ENCODE measurements around the gene ARSA. TPM values are rescaled to one million over a fixed set of nuclear protein-coding genes. Genes with fewer than 3 reads are reported as not detected.

The ARSA gene
- total and polyA plus RNA-seq, 2 of the 13 experiments (the other 11 are each of a cell fraction or from before 2014, with no cell fraction given), result 9.0 to 11.5 TPM

DNA sequence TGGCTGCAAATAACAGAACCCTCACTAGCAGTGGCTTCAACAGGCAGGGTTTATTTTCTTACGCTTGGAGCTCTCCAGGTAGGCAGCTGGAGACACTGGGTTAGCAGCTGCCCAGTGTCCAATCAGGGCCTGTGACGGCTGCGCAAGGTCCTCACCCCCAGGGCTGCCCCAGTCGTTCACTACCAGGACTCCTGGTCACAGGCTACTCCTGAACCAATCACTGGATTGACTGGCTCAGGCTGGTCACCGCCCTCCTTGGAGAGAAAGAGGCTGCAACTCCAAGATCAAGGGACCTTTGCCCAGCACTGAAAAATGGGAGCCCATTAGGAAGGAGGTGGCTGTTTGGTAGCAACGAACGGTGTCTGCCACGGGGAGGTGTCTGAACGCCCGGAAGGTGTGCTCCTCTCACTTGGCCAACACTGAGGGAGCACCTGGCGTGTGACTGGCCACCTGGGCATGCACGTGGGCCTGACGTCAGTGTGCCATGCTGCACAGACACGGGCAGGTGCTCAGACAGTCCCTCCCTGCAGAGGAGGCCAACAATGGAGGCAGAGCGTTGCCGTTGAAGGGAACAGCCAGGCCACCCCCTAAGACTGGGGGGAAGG is 5.1 kb downstream of the ARSA start (continued):
- TF ChIP-seq, protein P1, sequence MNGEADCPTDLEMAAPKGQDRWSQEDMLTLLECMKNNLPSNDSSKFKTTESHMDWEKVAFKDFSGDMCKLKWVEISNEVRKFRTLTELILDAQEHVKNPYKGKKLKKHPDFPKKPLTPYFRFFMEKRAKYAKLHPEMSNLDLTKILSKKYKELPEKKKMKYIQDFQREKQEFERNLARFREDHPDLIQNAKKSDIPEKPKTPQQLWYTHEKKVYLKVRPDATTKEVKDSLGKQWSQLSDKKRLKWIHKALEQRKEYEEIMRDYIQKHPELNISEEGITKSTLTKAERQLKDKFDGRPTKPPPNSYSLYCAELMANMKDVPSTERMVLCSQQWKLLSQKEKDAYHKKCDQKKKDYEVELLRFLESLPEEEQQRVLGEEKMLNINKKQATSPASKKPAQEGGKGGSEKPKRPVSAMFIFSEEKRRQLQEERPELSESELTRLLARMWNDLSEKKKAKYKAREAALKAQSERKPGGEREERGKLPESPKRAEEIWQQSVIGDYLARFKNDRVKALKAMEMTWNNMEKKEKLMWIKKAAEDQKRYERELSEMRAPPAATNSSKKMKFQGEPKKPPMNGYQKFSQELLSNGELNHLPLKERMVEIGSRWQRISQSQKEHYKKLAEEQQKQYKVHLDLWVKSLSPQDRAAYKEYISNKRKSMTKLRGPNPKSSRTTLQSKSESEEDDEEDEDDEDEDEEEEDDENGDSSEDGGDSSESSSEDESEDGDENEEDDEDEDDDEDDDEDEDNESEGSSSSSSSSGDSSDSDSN (CRISPR knock-in tag; IDR thresholded peaks at IDR 0.05), result peak; percentile 13; the same call in 1 of the 2 replicates
- TF ChIP-seq ZNF883 (CRISPR knock-in tag; IDR thresholded peaks at IDR 0.05; ENCODE audit: not compliant biosample characterization) (no peak), ZNF772 (CRISPR knock-in tag; IDR thresholded peaks at IDR 0.05) (0 out of 2 replicates have a peak, but pooled peaks have one; percentile 64), NFE2 (CRISPR knock-in tag; IDR thresholded peaks at IDR 0.05) (no peak), KDM2A (CRISPR knock-in tag; IDR thresholded peaks at IDR 0.05; ENCODE audit: borderline replicate concordance, low read depth) (peak; percentile 57), TEAD3 (CRISPR knock-in tag; optimal IDR thresholded peaks at IDR 0.05; ENCODE audit: borderline replicate concordance) (peak; percentile 36), TBX2 (CRISPR knock-in tag; IDR thresholded peaks at IDR 0.05; ENCODE audit: borderline replicate concordance) (peak; percentile 78), ZNF367 (CRISPR knock-in tag; IDR thresholded peaks at IDR 0.05; ENCODE audit: borderline replicate concordance) (no peak), ZBTB1 (CRISPR knock-in tag; IDR thresholded peaks at IDR 0.05; ENCODE audit: borderline replicate concordance) (no peak), TARDBP (CRISPR knock-in tag; IDR thresholded peaks at IDR 0.05) (peak; percentile 49; the same call in 1 of the 2 replicates), ZNF234 (CRISPR knock-in tag; conservative IDR thresholded peaks at IDR 0.05) (no peak)
- TF ChIP-seq, protein P2, sequence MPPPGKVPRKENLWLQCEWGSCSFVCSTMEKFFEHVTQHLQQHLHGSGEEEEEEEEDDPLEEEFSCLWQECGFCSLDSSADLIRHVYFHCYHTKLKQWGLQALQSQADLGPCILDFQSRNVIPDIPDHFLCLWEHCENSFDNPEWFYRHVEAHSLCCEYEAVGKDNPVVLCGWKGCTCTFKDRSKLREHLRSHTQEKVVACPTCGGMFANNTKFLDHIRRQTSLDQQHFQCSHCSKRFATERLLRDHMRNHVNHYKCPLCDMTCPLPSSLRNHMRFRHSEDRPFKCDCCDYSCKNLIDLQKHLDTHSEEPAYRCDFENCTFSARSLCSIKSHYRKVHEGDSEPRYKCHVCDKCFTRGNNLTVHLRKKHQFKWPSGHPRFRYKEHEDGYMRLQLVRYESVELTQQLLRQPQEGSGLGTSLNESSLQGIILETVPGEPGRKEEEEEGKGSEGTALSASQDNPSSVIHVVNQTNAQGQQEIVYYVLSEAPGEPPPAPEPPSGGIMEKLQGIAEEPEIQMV (CRISPR knock-in tag; IDR thresholded peaks at IDR 0.05; ENCODE audit: low read depth), result no peak
- TF ChIP-seq, protein P3, sequence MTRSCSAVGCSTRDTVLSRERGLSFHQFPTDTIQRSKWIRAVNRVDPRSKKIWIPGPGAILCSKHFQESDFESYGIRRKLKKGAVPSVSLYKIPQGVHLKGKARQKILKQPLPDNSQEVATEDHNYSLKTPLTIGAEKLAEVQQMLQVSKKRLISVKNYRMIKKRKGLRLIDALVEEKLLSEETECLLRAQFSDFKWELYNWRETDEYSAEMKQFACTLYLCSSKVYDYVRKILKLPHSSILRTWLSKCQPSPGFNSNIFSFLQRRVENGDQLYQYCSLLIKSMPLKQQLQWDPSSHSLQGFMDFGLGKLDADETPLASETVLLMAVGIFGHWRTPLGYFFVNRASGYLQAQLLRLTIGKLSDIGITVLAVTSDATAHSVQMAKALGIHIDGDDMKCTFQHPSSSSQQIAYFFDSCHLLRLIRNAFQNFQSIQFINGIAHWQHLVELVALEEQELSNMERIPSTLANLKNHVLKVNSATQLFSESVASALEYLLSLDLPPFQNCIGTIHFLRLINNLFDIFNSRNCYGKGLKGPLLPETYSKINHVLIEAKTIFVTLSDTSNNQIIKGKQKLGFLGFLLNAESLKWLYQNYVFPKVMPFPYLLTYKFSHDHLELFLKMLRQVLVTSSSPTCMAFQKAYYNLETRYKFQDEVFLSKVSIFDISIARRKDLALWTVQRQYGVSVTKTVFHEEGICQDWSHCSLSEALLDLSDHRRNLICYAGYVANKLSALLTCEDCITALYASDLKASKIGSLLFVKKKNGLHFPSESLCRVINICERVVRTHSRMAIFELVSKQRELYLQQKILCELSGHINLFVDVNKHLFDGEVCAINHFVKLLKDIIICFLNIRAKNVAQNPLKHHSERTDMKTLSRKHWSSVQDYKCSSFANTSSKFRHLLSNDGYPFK (CRISPR knock-in tag; IDR thresholded peaks at IDR 0.05; ENCODE audit: borderline replicate concordance), result peak; percentile 64; the same call in 1 of the 2 replicates
- TF ChIP-seq, protein P4, sequence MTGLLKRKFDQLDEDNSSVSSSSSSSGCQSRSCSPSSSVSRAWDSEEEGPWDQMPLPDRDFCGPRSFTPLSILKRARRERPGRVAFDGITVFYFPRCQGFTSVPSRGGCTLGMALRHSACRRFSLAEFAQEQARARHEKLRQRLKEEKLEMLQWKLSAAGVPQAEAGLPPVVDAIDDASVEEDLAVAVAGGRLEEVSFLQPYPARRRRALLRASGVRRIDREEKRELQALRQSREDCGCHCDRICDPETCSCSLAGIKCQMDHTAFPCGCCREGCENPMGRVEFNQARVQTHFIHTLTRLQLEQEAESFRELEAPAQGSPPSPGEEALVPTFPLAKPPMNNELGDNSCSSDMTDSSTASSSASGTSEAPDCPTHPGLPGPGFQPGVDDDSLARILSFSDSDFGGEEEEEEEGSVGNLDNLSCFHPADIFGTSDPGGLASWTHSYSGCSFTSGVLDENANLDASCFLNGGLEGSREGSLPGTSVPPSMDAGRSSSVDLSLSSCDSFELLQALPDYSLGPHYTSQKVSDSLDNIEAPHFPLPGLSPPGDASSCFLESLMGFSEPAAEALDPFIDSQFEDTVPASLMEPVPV (CRISPR knock-in tag; IDR thresholded peaks at IDR 0.05), result 0 out of 2 replicates have a peak, but pooled peaks have one; percentile 46
- TF ChIP-seq, protein P5, sequence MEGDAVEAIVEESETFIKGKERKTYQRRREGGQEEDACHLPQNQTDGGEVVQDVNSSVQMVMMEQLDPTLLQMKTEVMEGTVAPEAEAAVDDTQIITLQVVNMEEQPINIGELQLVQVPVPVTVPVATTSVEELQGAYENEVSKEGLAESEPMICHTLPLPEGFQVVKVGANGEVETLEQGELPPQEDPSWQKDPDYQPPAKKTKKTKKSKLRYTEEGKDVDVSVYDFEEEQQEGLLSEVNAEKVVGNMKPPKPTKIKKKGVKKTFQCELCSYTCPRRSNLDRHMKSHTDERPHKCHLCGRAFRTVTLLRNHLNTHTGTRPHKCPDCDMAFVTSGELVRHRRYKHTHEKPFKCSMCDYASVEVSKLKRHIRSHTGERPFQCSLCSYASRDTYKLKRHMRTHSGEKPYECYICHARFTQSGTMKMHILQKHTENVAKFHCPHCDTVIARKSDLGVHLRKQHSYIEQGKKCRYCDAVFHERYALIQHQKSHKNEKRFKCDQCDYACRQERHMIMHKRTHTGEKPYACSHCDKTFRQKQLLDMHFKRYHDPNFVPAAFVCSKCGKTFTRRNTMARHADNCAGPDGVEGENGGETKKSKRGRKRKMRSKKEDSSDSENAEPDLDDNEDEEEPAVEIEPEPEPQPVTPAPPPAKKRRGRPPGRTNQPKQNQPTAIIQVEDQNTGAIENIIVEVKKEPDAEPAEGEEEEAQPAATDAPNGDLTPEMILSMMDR (CRISPR knock-in tag; IDR thresholded peaks at IDR 0.05), result peak; percentile 63
- TF ChIP-seq, protein P6, sequence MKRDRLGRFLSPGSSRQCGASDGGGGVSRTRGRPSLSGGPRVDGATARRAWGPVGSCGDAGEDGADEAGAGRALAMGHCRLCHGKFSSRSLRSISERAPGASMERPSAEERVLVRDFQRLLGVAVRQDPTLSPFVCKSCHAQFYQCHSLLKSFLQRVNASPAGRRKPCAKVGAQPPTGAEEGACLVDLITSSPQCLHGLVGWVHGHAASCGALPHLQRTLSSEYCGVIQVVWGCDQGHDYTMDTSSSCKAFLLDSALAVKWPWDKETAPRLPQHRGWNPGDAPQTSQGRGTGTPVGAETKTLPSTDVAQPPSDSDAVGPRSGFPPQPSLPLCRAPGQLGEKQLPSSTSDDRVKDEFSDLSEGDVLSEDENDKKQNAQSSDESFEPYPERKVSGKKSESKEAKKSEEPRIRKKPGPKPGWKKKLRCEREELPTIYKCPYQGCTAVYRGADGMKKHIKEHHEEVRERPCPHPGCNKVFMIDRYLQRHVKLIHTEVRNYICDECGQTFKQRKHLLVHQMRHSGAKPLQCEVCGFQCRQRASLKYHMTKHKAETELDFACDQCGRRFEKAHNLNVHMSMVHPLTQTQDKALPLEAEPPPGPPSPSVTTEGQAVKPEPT (CRISPR knock-in tag; IDR thresholded peaks at IDR 0.05; ENCODE audit: low read depth), result no peak

All from HepG2 (cell line).